Measurements from ENCODE around the gene CERS2. TPM values are rescaled to one million over a fixed set of nuclear protein-coding genes. Genes with fewer than 3 reads are reported as not detected.
A peak's percentile ranks its signal among the peaks of the same experiment; 100 is the strongest.

The CERS2 gene
- total and polyA plus RNA-seq, 4 donors = 155 to 308 (median 216) TPM

DNA sequence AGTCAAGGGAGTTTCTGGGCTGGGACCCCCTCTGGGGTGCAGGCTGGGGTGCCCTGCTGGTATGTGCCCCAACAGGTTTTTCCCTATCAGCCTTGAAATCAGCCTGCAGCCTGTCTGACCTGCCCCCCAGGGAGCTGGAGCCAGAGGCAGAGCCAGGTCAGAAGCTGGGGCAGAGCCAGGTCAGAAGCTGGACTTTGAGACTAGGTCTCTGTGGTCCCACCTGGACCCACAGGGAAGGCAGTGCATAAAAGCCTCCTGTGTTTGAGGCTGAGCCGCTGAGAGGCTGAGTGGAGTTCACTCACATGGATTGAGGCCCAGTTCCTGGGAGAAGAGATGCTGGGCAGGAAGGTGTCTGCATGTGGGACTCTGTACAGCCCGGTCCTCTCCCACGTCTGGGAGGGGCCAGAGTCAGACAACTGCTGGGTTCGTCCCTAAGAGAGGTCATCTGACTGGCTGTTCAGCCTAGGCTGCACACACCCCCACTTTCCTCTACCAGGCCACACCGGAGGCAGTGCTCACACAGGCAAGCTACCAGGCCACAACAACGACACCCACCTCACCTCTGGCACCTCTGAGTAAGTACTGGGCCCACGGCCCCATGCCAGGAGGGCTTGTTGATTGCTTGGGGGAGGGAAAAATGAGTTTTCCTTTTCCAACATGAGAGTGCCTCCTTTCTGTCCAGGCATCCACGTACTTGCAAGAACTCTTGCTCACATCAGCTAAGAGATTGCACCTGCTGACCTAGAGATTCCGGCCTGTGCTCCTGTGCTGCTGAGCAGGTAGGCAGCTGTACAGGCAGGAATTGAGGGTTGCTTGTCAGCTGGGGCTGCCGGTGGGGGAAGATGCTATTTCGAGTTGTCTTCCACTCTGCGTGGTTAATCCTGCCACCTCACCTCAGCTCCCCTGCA is 7.4 kb upstream of the CERS2 start, which contains the start of gene ANXA9:
ANXA9 (plus strand) TSS at position 488 of the 908 bp plus-strand sequence. CDS start 814 bp downstream, outside the sequence.
- Histone ChIP-seq H3K27me3 (ENCODE audit: control insufficient read depth in 3 of 3, insufficient read depth in 3 of 3, low read length in 2 of 3) (no peaks in the 10 kb centered on the region), H3K27ac (ENCODE audit: low read depth in 1 of 2, low read length in 1 of 2) (peak within 1 kb of the TSS in 1 of 2 donors; percentile 44), H3K9ac (ENCODE audit: insufficient read depth in 1 of 2, low read length in 2 of 2) (peak within 1 kb of the TSS in 1 of 2 donors; percentile 25), H3K4me1 (ENCODE audit: control insufficient read depth in 5 of 5, insufficient read depth in 5 of 5, low read length in 5 of 5) (peaks cover 0 to 20% (median 7%) of the 10 kb centered on the region in 5 donors), H3K4me3 (no peak within 1 kb of the TSS), H3K9me3 (ENCODE audit: control insufficient read depth in 4 of 4, insufficient read depth in 3 of 4, low read length in 3 of 4) (no peaks in the 10 kb centered on the region), H3K36me3 (ENCODE audit: control insufficient read depth in 4 of 4, insufficient read depth in 4 of 4, low read length in 4 of 4) (no peaks in the 10 kb centered on the region)
- WGBS, 2 donors = 67 to 79% methylated on average over 12 of the region's 12 CpGs
- DNase-seq = no peak
- TF ChIP-seq CTCF (IDR thresholded peaks at IDR 0.05; ENCODE audit: control extremely low read depth, extremely low read depth) = no peak
- ATAC-seq (ENCODE audit: insufficient read depth, low FRiP score) = no peak

DNA sequence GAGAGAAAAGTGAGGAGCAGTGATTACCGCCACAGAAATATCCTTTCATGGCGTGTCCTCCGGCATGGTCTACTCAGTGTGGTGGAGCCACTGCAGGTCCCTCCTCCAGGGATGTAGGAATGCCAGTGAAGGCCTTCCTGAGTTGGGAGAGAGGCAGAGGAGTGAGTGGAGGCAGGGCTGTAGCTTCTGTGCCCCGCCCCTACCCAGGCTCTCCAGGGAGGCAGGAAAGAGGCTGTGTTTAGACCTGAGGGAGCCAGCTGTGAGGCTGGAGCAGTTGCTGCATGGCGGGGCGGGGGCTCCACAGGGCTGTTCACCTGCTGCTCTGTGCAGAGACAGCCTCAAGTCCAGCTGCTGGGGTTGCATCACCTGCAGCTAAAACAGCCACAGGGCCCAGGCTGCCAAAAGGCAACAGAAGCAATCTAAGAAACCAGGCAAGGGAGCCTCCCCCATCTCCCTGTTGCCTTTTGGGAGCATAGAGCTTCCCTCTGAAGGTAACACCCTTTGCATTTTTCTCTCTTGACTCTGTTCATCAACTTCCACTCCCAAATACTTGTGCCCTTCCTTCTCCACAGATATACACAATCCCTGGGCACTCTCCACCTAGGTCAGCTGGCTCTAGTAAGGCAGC is 6.7 kb upstream of the CERS2 start:
- Histone ChIP-seq H3K27me3 (ENCODE audit: control insufficient read depth in 3 of 3, insufficient read depth in 3 of 3, low read length in 2 of 3) (no peaks in the 10 kb centered on the region), H3K4me3 (no peak overlapping the region), H3K27ac (ENCODE audit: low read depth in 1 of 2, low read length in 1 of 2) (peak overlapping the region in 1 of 2 donors; percentile 44), H3K36me3 (ENCODE audit: control insufficient read depth in 4 of 4, insufficient read depth in 4 of 4, low read length in 4 of 4) (no peaks in the 10 kb centered on the region), H3K9me3 (ENCODE audit: control insufficient read depth in 4 of 4, insufficient read depth in 3 of 4, low read length in 3 of 4) (no peaks in the 10 kb centered on the region), H3K4me1 (ENCODE audit: control insufficient read depth in 5 of 5, insufficient read depth in 5 of 5, low read length in 5 of 5) (peaks cover 0 to 22% (median 7%) of the 10 kb centered on the region in 5 donors), H3K9ac (ENCODE audit: insufficient read depth in 1 of 2, low read length in 2 of 2) (no peak overlapping the region)
- DNase-seq (peak; percentile 26 to 51 (median 42)), ATAC-seq (ENCODE audit: insufficient read depth, low FRiP score) (no peak)
- no peak for TF ChIP-seq CTCF (IDR thresholded peaks at IDR 0.05; ENCODE audit: control extremely low read depth, extremely low read depth)
- whole genome bisulfite sequencing, 2 donors = 65 to 88% methylated on average over 6 of the region's 6 CpGs

GRCh38 chr1:150979092-150980056 is 4.7 kb upstream of the CERS2 start:
- peaks cover 0 to 22% (median 7%) of the 10 kb centered on the region in 5 donors for H3K4me1 ChIP-seq (ENCODE audit: control insufficient read depth in 5 of 5, insufficient read depth in 5 of 5, low read length in 5 of 5)
- peak; percentile 93 to 97 (median 95) for DNase-seq

More at GRCh38 chr1:150979092-150980056, 4.7 kb upstream of the CERS2 start:
- peak; percentile 57 for ATAC-seq (ENCODE audit: insufficient read depth, low FRiP score)
- peak; percentile 100 for TF ChIP-seq CTCF (IDR thresholded peaks at IDR 0.05; ENCODE audit: control extremely low read depth, extremely low read depth)
- 5 to 8% methylated on average over 23 of the region's 23 CpGs for WGBS, 2 donors
- no peaks in the 10 kb centered on the region for H3K36me3 ChIP-seq (ENCODE audit: control insufficient read depth in 4 of 4, insufficient read depth in 4 of 4, low read length in 4 of 4)
- no peak overlapping the region for H3K4me3 ChIP-seq
- H3K27ac ChIP-seq (ENCODE audit: low read depth in 1 of 2, low read length in 1 of 2) = peak overlapping the region in 1 of 2 donors; percentile 86
- no peaks in the 10 kb centered on the region for H3K27me3 ChIP-seq (ENCODE audit: control insufficient read depth in 3 of 3, insufficient read depth in 3 of 3, low read length in 2 of 3)
- H3K9ac ChIP-seq (ENCODE audit: insufficient read depth in 1 of 2, low read length in 2 of 2) = no peak overlapping the region
- H3K9me3 ChIP-seq (ENCODE audit: control insufficient read depth in 4 of 4, insufficient read depth in 3 of 4, low read length in 3 of 4) = no peaks in the 10 kb centered on the region
